ENCODE results near the gene TM7SF3.

Gene TM7SF3

DNA sequence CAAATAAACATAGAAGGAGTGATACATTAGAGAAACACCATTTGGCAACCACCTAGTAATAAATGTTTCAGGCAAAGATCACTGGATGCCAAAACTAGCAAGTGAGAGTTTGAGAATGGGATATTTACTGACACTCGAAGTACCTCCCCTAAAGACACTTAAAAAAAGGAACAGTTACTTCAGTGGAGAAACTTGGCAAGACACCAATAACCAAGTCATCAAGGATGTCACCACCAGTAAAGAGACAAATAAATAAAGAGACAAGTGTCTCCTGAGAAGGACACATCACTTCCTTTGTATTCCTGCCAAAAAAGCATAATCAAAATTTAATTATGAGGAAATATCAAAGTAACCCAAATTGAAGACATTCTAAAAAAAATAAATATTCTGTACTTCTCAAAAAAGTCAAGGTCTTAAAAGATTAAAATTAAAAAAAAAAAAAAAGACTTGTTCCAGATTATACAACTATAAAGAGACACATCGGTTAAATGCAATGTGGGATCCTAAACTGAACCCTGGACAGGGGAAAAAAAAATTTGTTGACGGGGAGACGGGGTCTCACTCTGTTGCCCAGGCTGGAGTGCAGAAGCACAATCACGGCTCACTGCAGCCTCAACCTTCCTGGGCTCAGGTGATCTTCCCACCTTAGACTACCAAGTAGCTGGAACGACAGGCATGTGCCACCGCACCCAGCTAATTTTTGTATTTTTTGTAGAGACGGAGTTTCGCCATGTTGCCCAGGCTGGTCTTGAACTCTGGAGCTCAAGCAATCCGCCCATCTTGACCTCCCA is 26.4 kb downstream of the TM7SF3 start:
- H3K27ac ChIP-seq: no peak overlapping the region
- no peak overlapping the region for H3K9ac ChIP-seq (ENCODE audit: insufficient read length)
- no peak for DNase-seq (ENCODE audit: low read depth, low spot score)
- H3K36me3 ChIP-seq (ENCODE audit: insufficient read depth, low read length): peaks cover 9% of the 10 kb centered on the region; the same call in 1 of the 2 replicates
- H3K9me3 ChIP-seq (ENCODE audit: low read depth, low read length): no peaks in the 10 kb centered on the region
- no peak overlapping the region for H3K4me3 ChIP-seq
- TF ChIP-seq EZH2 (IDR thresholded peaks at IDR 0.05) (no peak), FOXP2 (optimal IDR thresholded peaks at IDR 0.05; ENCODE audit: control extremely low read depth, extremely low read length, insufficient read depth) (no peak), POLR2AphosphoS5 (IDR thresholded peaks at IDR 0.05; ENCODE audit: borderline replicate concordance, low read depth, low read length) (no peak)

DNA sequence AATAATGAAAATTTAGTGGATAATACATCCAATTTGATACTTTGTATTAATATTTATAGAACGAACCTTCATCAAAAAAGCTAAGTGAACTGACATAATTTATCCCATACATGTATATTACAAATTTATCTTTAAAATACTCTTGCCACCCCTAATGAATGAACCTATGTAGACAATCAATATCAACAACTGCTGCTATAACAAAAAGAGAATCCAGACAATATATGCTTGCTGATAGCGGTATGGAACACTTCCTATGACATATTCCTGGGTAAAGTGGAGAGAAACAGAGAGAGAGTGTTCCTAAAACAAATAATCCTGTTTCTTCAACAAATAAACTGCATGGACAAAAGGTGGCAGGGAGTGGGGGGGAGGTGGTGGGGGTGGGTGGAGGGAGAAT is 31.3 kb downstream of the TM7SF3 start:
- Histone ChIP-seq H3K9ac (ENCODE audit: insufficient read length) (no peak overlapping the region), H3K4me3 (no peak overlapping the region), H3K27ac (no peak overlapping the region), H3K36me3 (ENCODE audit: insufficient read depth, low read length) (peaks cover 18% of the 10 kb centered on the region; the same call in 1 of the 2 replicates), H3K9me3 (ENCODE audit: low read depth, low read length) (no peaks in the 10 kb centered on the region)
- no peak for DNase-seq (ENCODE audit: low read depth, low spot score)
- TF ChIP-seq EZH2 (IDR thresholded peaks at IDR 0.05): no peak
- no peak for TF ChIP-seq FOXP2 (optimal IDR thresholded peaks at IDR 0.05; ENCODE audit: control extremely low read depth, extremely low read length, insufficient read depth)
- TF ChIP-seq POLR2AphosphoS5 (IDR thresholded peaks at IDR 0.05; ENCODE audit: borderline replicate concordance, low read depth, low read length): no peak

DNA sequence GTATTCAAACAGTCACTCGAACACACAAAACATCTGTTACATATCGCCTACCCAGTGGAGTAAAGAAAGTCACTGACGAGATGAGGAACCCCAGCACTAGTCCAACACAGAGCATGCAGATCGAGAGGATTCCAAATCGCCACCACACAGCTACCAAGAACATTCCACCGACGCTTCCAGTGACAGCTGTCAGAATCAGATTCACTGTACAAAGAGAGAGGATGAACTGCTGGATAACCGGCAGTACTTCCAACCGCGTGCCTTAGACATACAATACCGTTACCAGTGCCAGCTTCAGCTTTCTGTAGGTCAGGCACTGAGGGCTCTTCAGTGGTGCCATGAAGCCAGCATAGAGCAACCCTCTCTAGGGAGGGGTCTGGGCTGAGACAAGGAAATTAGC is 34.5 kb downstream of the TM7SF3 start:
- Histone ChIP-seq H3K4me3 (no peak overlapping the region), H3K27ac (no peak overlapping the region), H3K9ac (ENCODE audit: insufficient read length) (no peak overlapping the region), H3K36me3 (ENCODE audit: insufficient read depth, low read length) (peaks cover 19% of the 10 kb centered on the region), H3K9me3 (ENCODE audit: low read depth, low read length) (no peaks in the 10 kb centered on the region)
- no peak for TF ChIP-seq POLR2AphosphoS5 (IDR thresholded peaks at IDR 0.05; ENCODE audit: borderline replicate concordance, low read depth, low read length)
- no peak for DNase-seq (ENCODE audit: low read depth, low spot score)

DNA sequence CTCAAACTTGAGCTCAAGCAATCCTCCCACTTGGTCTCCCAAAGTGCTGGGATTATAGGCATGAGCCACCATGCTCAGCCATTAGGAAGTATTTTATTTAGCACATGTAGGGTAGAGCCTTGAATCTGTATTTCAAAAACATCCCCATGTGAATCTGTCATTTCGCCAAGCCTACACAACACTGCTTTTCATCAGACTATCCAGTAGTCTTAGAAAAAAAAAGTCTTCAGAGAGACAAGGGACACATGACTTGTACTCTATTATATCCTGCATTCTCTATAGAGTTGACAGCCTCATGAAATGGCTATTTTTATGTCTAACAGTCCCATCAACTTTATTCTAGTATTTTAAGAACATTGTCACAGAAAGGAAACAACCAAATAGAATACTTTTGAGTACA is 35.4 kb downstream of the TM7SF3 start:
- DNase-seq (ENCODE audit: low read depth, low spot score): no peak
- Histone ChIP-seq H3K4me3 (no peak overlapping the region), H3K9me3 (ENCODE audit: low read depth, low read length) (no peaks in the 10 kb centered on the region), H3K27ac (no peak overlapping the region), H3K36me3 (ENCODE audit: insufficient read depth, low read length) (peaks cover 23% of the 10 kb centered on the region), H3K9ac (ENCODE audit: insufficient read length) (no peak overlapping the region)
- no peak for TF ChIP-seq FOXP2 (optimal IDR thresholded peaks at IDR 0.05; ENCODE audit: control extremely low read depth, extremely low read length, insufficient read depth)
- TF ChIP-seq POLR2AphosphoS5 (IDR thresholded peaks at IDR 0.05; ENCODE audit: borderline replicate concordance, low read depth, low read length): no peak
- TF ChIP-seq EZH2 (IDR thresholded peaks at IDR 0.05): no peak

DNA sequence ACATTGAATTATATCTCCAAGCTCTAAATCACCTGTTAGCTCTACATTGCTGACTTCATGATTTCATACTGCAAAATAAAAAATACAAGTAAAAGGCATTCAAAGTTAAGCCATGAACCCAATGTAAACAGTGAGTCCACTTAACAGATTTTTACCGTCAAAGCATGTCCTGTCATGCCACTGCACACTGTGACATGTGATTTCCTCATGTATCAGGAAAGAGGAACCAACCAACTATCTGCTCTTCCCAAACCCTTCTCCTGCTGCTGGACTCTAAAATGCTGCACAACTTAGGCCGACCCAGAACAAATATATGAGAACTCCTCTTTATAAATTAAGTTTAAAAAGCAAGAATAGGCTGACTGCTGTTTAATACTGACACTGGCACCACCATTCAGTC is 37.5 kb downstream of the TM7SF3 start:
- TF ChIP-seq EZH2 (IDR thresholded peaks at IDR 0.05) (no peak), POLR2AphosphoS5 (IDR thresholded peaks at IDR 0.05; ENCODE audit: borderline replicate concordance, low read depth, low read length) (no peak), FOXP2 (optimal IDR thresholded peaks at IDR 0.05; ENCODE audit: control extremely low read depth, extremely low read length, insufficient read depth) (no peak)

DNA sequence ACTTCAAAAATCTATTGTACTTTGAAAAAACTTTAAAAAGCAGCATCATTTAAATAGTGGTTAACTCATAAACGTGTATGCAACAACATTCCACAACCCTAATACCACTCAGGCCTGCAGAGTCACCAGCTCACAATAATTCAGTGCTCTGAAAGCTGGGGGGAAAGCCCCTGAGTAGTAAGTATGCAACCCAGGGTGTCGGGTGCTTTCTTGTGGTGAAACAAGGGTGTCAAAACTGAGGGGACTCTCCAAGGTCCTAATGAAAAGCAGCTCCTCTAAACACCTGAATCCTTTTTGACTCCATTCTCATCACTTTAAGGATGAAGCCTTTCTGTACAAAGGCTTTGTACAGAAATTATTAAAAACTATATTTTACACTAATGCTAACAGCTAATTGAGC is 42.2 kb downstream of the TM7SF3 start:
- TF ChIP-seq POLR2AphosphoS5 (IDR thresholded peaks at IDR 0.05; ENCODE audit: borderline replicate concordance, low read depth, low read length) (no peak), FOXP2 (optimal IDR thresholded peaks at IDR 0.05; ENCODE audit: control extremely low read depth, extremely low read length, insufficient read depth) (no peak), EZH2 (IDR thresholded peaks at IDR 0.05) (no peak)
- Histone ChIP-seq H3K9ac (ENCODE audit: insufficient read length) (no peak overlapping the region), H3K27ac (no peak overlapping the region), H3K36me3 (ENCODE audit: insufficient read depth, low read length) (peaks cover 30% of the 10 kb centered on the region), H3K9me3 (ENCODE audit: low read depth, low read length) (no peaks in the 10 kb centered on the region), H3K4me3 (no peak overlapping the region)
- no peak for DNase-seq (ENCODE audit: low read depth, low spot score)

More for the DNA sequence above, 37.5 kb downstream of the TM7SF3 start:
- H3K36me3 ChIP-seq (ENCODE audit: insufficient read depth, low read length): peaks cover 24% of the 10 kb centered on the region
- H3K27ac ChIP-seq: no peak overlapping the region
- no peak overlapping the region for H3K9ac ChIP-seq (ENCODE audit: insufficient read length)
- H3K9me3 ChIP-seq (ENCODE audit: low read depth, low read length): no peaks in the 10 kb centered on the region
- no peak for DNase-seq (ENCODE audit: low read depth, low spot score)
- no peak overlapping the region for H3K4me3 ChIP-seq

DNA sequence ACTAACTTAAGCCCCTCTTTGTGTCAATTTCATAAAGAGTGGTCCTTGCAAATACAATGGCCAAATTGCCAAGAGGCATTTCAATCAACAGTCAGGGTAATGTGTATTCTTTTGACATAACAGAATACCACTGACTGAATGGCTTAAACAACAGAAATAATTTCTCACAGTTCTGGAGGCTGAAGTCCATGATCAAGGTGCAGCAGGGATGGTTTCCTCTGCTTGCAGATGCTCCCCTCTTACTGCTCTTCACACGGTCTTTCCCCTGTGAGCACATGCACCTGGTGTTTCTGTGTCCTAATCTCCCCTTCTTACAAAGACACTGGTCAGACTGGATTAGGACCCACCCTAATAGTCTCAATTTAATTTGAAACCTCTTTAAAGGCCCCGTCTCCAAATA is 44.0 kb downstream of the TM7SF3 start:
- TF ChIP-seq EZH2 (IDR thresholded peaks at IDR 0.05) (no peak), FOXP2 (optimal IDR thresholded peaks at IDR 0.05; ENCODE audit: control extremely low read depth, extremely low read length, insufficient read depth) (no peak), POLR2AphosphoS5 (IDR thresholded peaks at IDR 0.05; ENCODE audit: borderline replicate concordance, low read depth, low read length) (no peak)
- H3K9me3 ChIP-seq (ENCODE audit: low read depth, low read length): no peaks in the 10 kb centered on the region
- H3K9ac ChIP-seq (ENCODE audit: insufficient read length): no peak overlapping the region
- DNase-seq (ENCODE audit: low read depth, low spot score): no peak
- peaks cover 40% of the 10 kb centered on the region for H3K36me3 ChIP-seq (ENCODE audit: insufficient read depth, low read length)
- H3K4me3 ChIP-seq: no peak overlapping the region
- no peak overlapping the region for H3K27ac ChIP-seq

DNA sequence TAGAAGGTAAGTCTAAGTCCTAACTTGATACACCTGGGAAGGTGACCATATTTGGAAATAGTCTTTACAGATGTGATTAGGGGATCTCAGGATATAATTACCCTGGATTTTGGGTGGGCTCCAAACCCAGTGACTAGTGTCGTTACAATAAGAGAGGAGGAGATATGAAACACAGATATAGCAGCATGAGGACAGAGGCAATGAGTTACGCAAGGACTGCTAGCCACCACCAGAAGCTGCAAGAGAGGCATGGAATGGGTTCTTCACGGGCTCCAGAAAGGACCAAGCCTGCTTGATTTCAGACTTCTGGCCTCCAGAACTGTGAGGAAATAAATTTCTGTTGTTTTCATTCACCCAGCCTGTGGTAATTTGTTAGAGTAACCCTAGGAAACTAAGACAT is 47.3 kb downstream of the TM7SF3 start:
- H3K27ac ChIP-seq: no peak overlapping the region
- no peaks in the 10 kb centered on the region for H3K9me3 ChIP-seq (ENCODE audit: low read depth, low read length)
- TF ChIP-seq EZH2 (IDR thresholded peaks at IDR 0.05) (no peak), POLR2AphosphoS5 (IDR thresholded peaks at IDR 0.05; ENCODE audit: borderline replicate concordance, low read depth, low read length) (no peak), FOXP2 (optimal IDR thresholded peaks at IDR 0.05; ENCODE audit: control extremely low read depth, extremely low read length, insufficient read depth) (no peak)
- no peak for DNase-seq (ENCODE audit: low read depth, low spot score)
- H3K4me3 ChIP-seq: no peak overlapping the region
- H3K36me3 ChIP-seq (ENCODE audit: insufficient read depth, low read length): peaks cover 39% of the 10 kb centered on the region
- no peak overlapping the region for H3K9ac ChIP-seq (ENCODE audit: insufficient read length)

DNA sequence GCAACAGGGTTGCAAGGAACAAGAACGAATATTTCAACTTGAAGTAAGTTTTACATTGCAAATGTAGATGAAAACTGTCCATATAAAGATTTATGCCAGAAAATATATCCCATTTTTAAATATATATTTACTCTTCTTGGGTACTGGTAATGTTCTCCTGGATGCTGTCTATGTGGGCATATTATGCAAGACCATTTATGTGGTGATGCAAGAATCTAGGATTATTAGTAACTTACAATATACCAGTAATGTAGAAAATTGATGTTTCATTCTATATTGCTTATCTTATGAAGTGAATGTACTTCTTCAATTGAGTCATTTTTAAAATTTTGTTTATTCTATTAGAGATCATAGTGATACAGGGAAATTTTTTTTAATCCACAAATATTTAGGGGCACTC is 50.8 kb downstream of the TM7SF3 start:
- DNase-seq (ENCODE audit: low read depth, low spot score): no peak
- Histone ChIP-seq H3K36me3 (ENCODE audit: insufficient read depth, low read length) (peaks cover 45% of the 10 kb centered on the region), H3K9me3 (ENCODE audit: low read depth, low read length) (no peaks in the 10 kb centered on the region)

More for the DNA sequence above, 50.8 kb downstream of the TM7SF3 start:
- H3K9ac ChIP-seq (ENCODE audit: insufficient read length): peak overlapping the region; percentile 29
- no peak overlapping the region for H3K4me3 ChIP-seq
- peak overlapping the region; percentile 72 for H3K27ac ChIP-seq
- no peak for TF ChIP-seq POLR2AphosphoS5 (IDR thresholded peaks at IDR 0.05; ENCODE audit: borderline replicate concordance, low read depth, low read length)
- no peak for TF ChIP-seq EZH2 (IDR thresholded peaks at IDR 0.05)
- no peak for TF ChIP-seq FOXP2 (optimal IDR thresholded peaks at IDR 0.05; ENCODE audit: control extremely low read depth, extremely low read length, insufficient read depth)

Measured in SK-N-MC (cell line).